HCT116 (cell line): Measurements from ENCODE around the gene SLC25A45. TPM values are rescaled to one million over a fixed set of nuclear protein-coding genes. Genes with fewer than 3 reads are reported as not detected.

Source experiments
- ATAC-seq: fragments of 200-7000 bp; cut with Tn5 transposase; 2 replicates; pipeline ENCODE4 v1.9.1; 2020; ENCODE audit warnings: mild to moderate bottlenecking, moderate library complexity
- BruUV-seq: library from RNA; stranded (reverse); fragments of 400-500 nt; replicated peaks from 2 replicates; lab custom pipeline; 2021; lab: Mats Ljungman, UMichigan
- CTCF ChIA-PET: fragments of 300-600 bp; sonication (Branson Sonifier 250); formaldehyde crosslinking; loops from one replicate; lab custom pipeline; 2021; ENCODE audit warnings: antibody characterized with exemption; lab: Charles Lee
- POLR2A ChIA-PET: fragments of 300-600, 350-600 bp; sonication (Branson Sonifier 250); formaldehyde crosslinking; loops from one replicate; lab custom pipeline; 2021; ENCODE audit warnings: antibody characterized with exemption; lab: Charles Lee
- RAD21 ChIA-PET, 2 experiments: fragments of 300-600 bp; sonication (Branson Sonifier 250); formaldehyde crosslinking; loops; one replicate each; lab custom pipeline; 2023; ENCODE audit warnings: low total read pairs in 2 of 2; ENCODE audit not compliant: uncharacterized antibody in 2 of 2, unreplicated experiment in 2 of 2, low non-redundant PET in 1 of 2; lab: Charles Lee
- DNase-seq: peaks from one replicate; pipeline ENCODE4 v3.0.0-alpha.2; 2010; ENCODE audit warnings: low read depth, low spot score
- H2AFZ ChIP-seq: fragments of 200-600 bp; shearing (Covaris generic), sonication (generic); 2 replicates; pipeline ENCODE4 v1.6.1; 2017; ENCODE audit warnings: low read depth, mixed run types, mixed read lengths, antibody characterized with exemption, low read length; ENCODE audit not compliant: poor library complexity, severe bottlenecking
- H3K27ac ChIP-seq: 2 replicates; pipeline ENCODE4 v1.5.1; 2012; ENCODE audit warnings: low read depth, low read length
- H3K27me3 ChIP-seq: fragments of 200-600 bp; sonication (generic); 2 replicates; pipeline ENCODE4 v1.6.1; 2016; ENCODE audit warnings: mixed run types, low read length, mixed read lengths; ENCODE audit not compliant: insufficient read depth
- H3K36me3 ChIP-seq, 2 experiments: fragments of 200-500 bp in 1 of 2; fragments of 200-600 bp in 1 of 2; sonication (Bioruptor generic) in 1 of 2; sonication (generic) in 1 of 2; 2 replicates each; pipeline versions ENCODE4 v1.5.1 to v1.6.1; 2014 to 2016; ENCODE audit warnings: low read length in 2 of 2, inconsistent platforms in 1 of 2, mixed read lengths in 1 of 2, mixed run types in 1 of 2; ENCODE audit not compliant: insufficient read depth in 2 of 2, control insufficient read depth in 1 of 2
- H3K4me1 ChIP-seq, 2 experiments: fragments of 200-600 bp in 1 of 2; sonication (generic) in 1 of 2; 2 replicates each; pipeline versions ENCODE4 v1.5.1 to v1.6.1; 2012 to 2017; ENCODE audit warnings: low read length in 2 of 2, inconsistent platforms in 1 of 2, mild to moderate bottlenecking in 1 of 2, mixed read lengths in 1 of 2, mixed run types in 1 of 2, moderate library complexity in 1 of 2; ENCODE audit not compliant: insufficient read depth in 2 of 2, control insufficient read depth in 1 of 2
- H3K4me2 ChIP-seq: fragments of 200-600 bp; sonication (generic); 2 replicates; pipeline ENCODE4 v1.6.1; 2017; ENCODE audit warnings: mixed run types, low read length, mixed read lengths
- H3K4me3 ChIP-seq, 2 experiments: fragments of 200-600 bp in 1 of 2; sonication (generic) in 1 of 2; replicated peaks in 1 of 2; 2 replicates each; pipeline ENCODE4 v1.5.1; 2011 to 2016; ENCODE audit warnings: low read length in 2 of 2, control low read depth in 1 of 2, low read depth in 1 of 2, mild to moderate bottlenecking in 1 of 2, mixed read lengths in 1 of 2, mixed run types in 1 of 2
- H3K79me2 ChIP-seq: fragments of 200-600 bp; sonication (generic); 2 replicates; pipeline ENCODE4 v1.6.1; 2017; ENCODE audit warnings: mild to moderate bottlenecking, mixed run types, low read length, moderate library complexity, mixed read lengths; ENCODE audit not compliant: insufficient read depth
- H3K9ac ChIP-seq: fragments of 200-600 bp; sonication (generic); 2 replicates; pipeline ENCODE4 v1.6.1; 2016; ENCODE audit warnings: low read length, mixed read lengths
- H3K9me2 ChIP-seq: fragments of 200-600 bp; sonication (generic), shearing (Covaris generic); 2 replicates; pipeline ENCODE4 v1.6.1; 2017; ENCODE audit warnings: mixed run types, mild to moderate bottlenecking, moderate library complexity; ENCODE audit not compliant: insufficient read depth
- H3K9me3 ChIP-seq, 2 experiments: fragments of 200-500 bp in 1 of 2; fragments of 200-600 bp in 1 of 2; sonication (Bioruptor generic) in 1 of 2; sonication (generic) in 1 of 2; 2 replicates each; pipeline ENCODE4 v1.6.1; 2014 to 2017; ENCODE audit warnings: low read length in 2 of 2, mixed read lengths in 2 of 2, inconsistent platforms in 1 of 2, low read depth in 1 of 2, mild to moderate bottlenecking in 1 of 2, mixed run types in 1 of 2, moderate library complexity in 1 of 2; ENCODE audit not compliant: control insufficient read depth in 1 of 2, insufficient read depth in 1 of 2
- H4K20me1 ChIP-seq: fragments of 200-600 bp; sonication (generic), shearing (Covaris generic); 2 replicates; pipeline ENCODE4 v1.6.1; 2017; ENCODE audit warnings: mixed run types, mild to moderate bottlenecking, moderate library complexity; ENCODE audit not compliant: insufficient read depth
- EGR1 ChIP-seq: IDR thresholded peaks from 2 replicates; pipeline ENCODE4 v1.6.1; 2012; ENCODE audit warnings: low read depth
- EZH2 ChIP-seq: fragments of 200-600 bp; sonication (generic); IDR thresholded peaks from 2 replicates; pipeline ENCODE4 v1.6.1; 2017; ENCODE audit warnings: antibody characterized with exemption, mixed run types
- EZH2phosphoT487 ChIP-seq: fragments of 200-600 bp; IDR thresholded peaks from 2 replicates; pipeline ENCODE4 v1.6.1; 2018; ENCODE audit warnings: antibody characterized with exemption, borderline replicate concordance
- POLR2A ChIP-seq: IDR thresholded peaks from 2 replicates; pipeline ENCODE4 v1.7.0; 2011; ENCODE audit warnings: borderline replicate concordance; ENCODE audit not compliant: insufficient read depth, insufficient read length; ENCODE audit errors: extremely low read depth
- RAD21 ChIP-seq: IDR thresholded peaks from 2 replicates; pipeline ENCODE4 v1.6.1; 2012; ENCODE audit warnings: low read depth, mild to moderate bottlenecking
- SP1 ChIP-seq: IDR thresholded peaks from 2 replicates; pipeline ENCODE4 v1.6.1; 2012; ENCODE audit warnings: low read depth
- SRF ChIP-seq: IDR thresholded peaks from 2 replicates; pipeline ENCODE4 v1.6.1; 2012; ENCODE audit warnings: low read depth
- YY1 ChIP-seq: IDR thresholded peaks from 2 replicates; pipeline ENCODE4 v1.6.1; 2011; ENCODE audit warnings: low read length, low read depth, moderate library complexity, mild to moderate bottlenecking; ENCODE audit not compliant: insufficient replicate concordance; ENCODE audit errors: extremely low read depth
- ZBTB33 ChIP-seq: IDR thresholded peaks from 2 replicates; pipeline ENCODE4 v1.6.1; 2011; ENCODE audit warnings: mild to moderate bottlenecking, low read length, moderate library complexity; ENCODE audit not compliant: insufficient replicate concordance; ENCODE audit errors: extremely low read depth
- ZFX ChIP-seq: fragments of 450-650 bp; IDR thresholded peaks from 2 replicates; pipeline ENCODE4 v1.6.1; 2017
- intact Hi-C: fragments of 100-400 bp; cut with micrococcal nuclease; formaldehyde crosslinking; loops from 2 replicates; pipeline ENCODE4 v1.10.0; 2022
- total RNA-seq: library from RNA; stranded (reverse); gene quantifications from one replicate; pipeline ENCODE4 v1.2.1, GENCODE V29; 2021; ENCODE audit not compliant: unreplicated experiment

SLC25A45 gene
- total RNA-seq, 1 experiment from 2014 or later = 3.9 TPM

- TF ChIP-seq EGR1 = no peak
- TF ChIP-seq, all 23 proteins: peak for 0
Measured at GRCh38 chr11:65377777-65378176, 4.7 kb downstream of the SLC25A45 start (continued).

GRCh38 chr11:65377036-65377435 lies 5.4 kb downstream of the SLC25A45 start:
- Histone ChIP-seq H3K79me2 (no peaks in the 10 kb centered on the region), H3K4me3 (no peak overlapping the region), H3K27me3 (no peaks in the 10 kb centered on the region), H3K9ac (no peak overlapping the region), H3K27ac (no peak overlapping the region), H4K20me1 (no peaks in the 10 kb centered on the region), H3K9me2 (no peaks in the 10 kb centered on the region), H3K4me1 (peaks cover 20 to 26% of the 10 kb centered on the region in 2 experiments), H3K9me3 (no peaks in the 10 kb centered on the region), H3K36me3 (no peaks in the 10 kb centered on the region), H3K4me2 (no peak overlapping the region), H2AFZ (no peak overlapping the region)
- intact Hi-C loops = no loop called here
- ATAC-seq = no peak
- ChIA-PET RAD21 (no interaction called here), POLR2A (no interaction called here), CTCF (no interaction called here)
- DNase-seq = no peak
- no TSS peak for BruUV-seq
- TF ChIP-seq SRF (no peak), RAD21 (no peak), EZH2phosphoT487 (no peak), ZBTB33 (no peak), POLR2A (no peak), ZFX (no peak), YY1 (no peak), SP1 (no peak), EZH2 (no peak)
